Astrocyte (in vitro differentiated cells and primary cell): ENCODE results near the gene HOOK1.

ENCODE experiments used
- EZH2 ChIP-seq: IDR thresholded peaks from 2 replicates; pipeline ENCODE4 v1.6.1; 2012; ENCODE audit warnings: mild to moderate bottlenecking, low read length, inconsistent platforms; ENCODE audit not compliant: insufficient read depth
- TF ChIP-seq, protein P1 (sequence below): IDR thresholded peaks from 2 replicates; pipeline ENCODE4 v1.5.1; 2011; ENCODE audit warnings: low read depth, mild to moderate bottlenecking, inconsistent platforms, low read length, moderate library complexity; ENCODE audit not compliant: insufficient read depth

DNA sequence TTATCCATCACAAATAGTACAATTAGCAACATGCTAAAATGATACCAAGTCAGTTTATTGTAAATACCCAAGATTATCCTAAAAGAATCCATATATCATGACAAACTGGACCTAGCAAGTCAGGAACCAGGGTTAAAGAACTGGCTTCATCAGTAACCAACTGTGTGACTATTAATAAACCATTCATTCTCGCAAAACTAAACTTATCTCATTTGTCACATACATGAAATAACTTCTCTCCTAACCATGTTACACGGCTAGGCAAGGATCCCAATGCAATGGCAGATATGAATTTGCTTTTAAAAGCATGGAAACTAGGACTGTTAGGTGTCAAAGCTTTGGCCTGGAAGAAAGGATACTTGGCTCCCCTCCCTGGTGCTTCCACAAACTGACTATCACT, 82.4 kb downstream of the HOOK1 start:
- TF ChIP-seq, protein P1, sequence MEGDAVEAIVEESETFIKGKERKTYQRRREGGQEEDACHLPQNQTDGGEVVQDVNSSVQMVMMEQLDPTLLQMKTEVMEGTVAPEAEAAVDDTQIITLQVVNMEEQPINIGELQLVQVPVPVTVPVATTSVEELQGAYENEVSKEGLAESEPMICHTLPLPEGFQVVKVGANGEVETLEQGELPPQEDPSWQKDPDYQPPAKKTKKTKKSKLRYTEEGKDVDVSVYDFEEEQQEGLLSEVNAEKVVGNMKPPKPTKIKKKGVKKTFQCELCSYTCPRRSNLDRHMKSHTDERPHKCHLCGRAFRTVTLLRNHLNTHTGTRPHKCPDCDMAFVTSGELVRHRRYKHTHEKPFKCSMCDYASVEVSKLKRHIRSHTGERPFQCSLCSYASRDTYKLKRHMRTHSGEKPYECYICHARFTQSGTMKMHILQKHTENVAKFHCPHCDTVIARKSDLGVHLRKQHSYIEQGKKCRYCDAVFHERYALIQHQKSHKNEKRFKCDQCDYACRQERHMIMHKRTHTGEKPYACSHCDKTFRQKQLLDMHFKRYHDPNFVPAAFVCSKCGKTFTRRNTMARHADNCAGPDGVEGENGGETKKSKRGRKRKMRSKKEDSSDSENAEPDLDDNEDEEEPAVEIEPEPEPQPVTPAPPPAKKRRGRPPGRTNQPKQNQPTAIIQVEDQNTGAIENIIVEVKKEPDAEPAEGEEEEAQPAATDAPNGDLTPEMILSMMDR = no peak
- TF ChIP-seq EZH2 = no peak
